ENCODE results near the gene TMEM108. TPM values are rescaled to one million over a fixed set of nuclear protein-coding genes. Genes with fewer than 3 reads are reported as not detected.

The TMEM108 gene
- total RNA-seq, 4 donors from 2014 or later, result 0.70 to 4.0 (median 1.4) TPM

GRCh38 chr3:133366921-133367320 is 328.7 kb downstream of the TMEM108 start:
- Histone ChIP-seq H3K9me3 (no peaks in the 10 kb centered on the region), H3K4me3 (no peak overlapping the region), H3K4me1 (no peaks in the 10 kb centered on the region), H3K27ac (no peak overlapping the region), H3K36me3 (no peaks in the 10 kb centered on the region), H3K27me3 (no peaks in the 10 kb centered on the region)
- DNase-seq (ENCODE audit: low spot score in 2 of 2), result no peak
- WGBS, result 94% methylated on average over 2 of the region's 2 CpGs
- no peak for TF ChIP-seq EP300 (IDR thresholded peaks at IDR 0.05)
- no peak for TF ChIP-seq CTCF (IDR thresholded peaks at IDR 0.05)
- TF ChIP-seq POLR2A (IDR thresholded peaks at IDR 0.05), result no peak
- TF ChIP-seq POLR2AphosphoS5 (IDR thresholded peaks at IDR 0.05), result no peak

DNA sequence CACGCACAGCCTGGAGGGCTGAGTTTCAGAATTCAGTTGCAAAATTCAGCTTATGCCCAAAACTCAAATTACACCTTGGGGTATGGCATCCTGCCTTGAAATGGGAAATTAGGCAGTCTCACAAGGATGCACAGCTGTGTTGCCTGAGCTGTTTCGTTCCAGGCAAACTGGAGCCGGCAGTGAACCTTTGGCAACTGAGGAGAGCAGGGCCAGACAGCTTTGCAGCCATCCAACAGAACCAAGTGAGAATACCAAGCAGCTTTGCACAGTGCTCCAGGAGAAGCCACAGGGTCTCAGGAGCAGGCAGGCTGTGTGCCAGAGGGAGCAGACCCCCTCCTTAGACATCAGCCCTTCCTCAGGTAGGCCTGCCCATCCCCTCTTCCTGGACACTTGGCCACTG is 329.2 kb downstream of the TMEM108 start:
- Histone ChIP-seq H3K27ac (no peak overlapping the region), H3K4me1 (no peaks in the 10 kb centered on the region), H3K27me3 (no peaks in the 10 kb centered on the region), H3K4me3 (no peak overlapping the region), H3K9me3 (no peaks in the 10 kb centered on the region), H3K36me3 (no peaks in the 10 kb centered on the region)
- WGBS, result 93% methylated on average over 1 of the region's 3 CpGs
- no peak for DNase-seq (ENCODE audit: low spot score in 2 of 2)
- TF ChIP-seq EP300 (IDR thresholded peaks at IDR 0.05) (no peak), CTCF (IDR thresholded peaks at IDR 0.05) (no peak), POLR2AphosphoS5 (IDR thresholded peaks at IDR 0.05) (no peak), POLR2A (IDR thresholded peaks at IDR 0.05) (no peak)

GRCh38 chr3:133367956-133368355 is 329.8 kb downstream of the TMEM108 start:
- Histone ChIP-seq H3K36me3 (no peaks in the 10 kb centered on the region), H3K27me3 (no peaks in the 10 kb centered on the region), H3K4me1 (no peaks in the 10 kb centered on the region), H3K4me3 (no peak overlapping the region), H3K9me3 (no peaks in the 10 kb centered on the region), H3K27ac (no peak overlapping the region)
- no CpG with 5 or more reads among the region's 1 CpG for whole genome bisulfite sequencing
- no peak for TF ChIP-seq POLR2A (IDR thresholded peaks at IDR 0.05)
- TF ChIP-seq EP300 (IDR thresholded peaks at IDR 0.05), result no peak
- TF ChIP-seq POLR2AphosphoS5 (IDR thresholded peaks at IDR 0.05), result no peak
- TF ChIP-seq CTCF (IDR thresholded peaks at IDR 0.05), result no peak
- DNase-seq (ENCODE audit: low spot score in 2 of 2), result no peak

DNA sequence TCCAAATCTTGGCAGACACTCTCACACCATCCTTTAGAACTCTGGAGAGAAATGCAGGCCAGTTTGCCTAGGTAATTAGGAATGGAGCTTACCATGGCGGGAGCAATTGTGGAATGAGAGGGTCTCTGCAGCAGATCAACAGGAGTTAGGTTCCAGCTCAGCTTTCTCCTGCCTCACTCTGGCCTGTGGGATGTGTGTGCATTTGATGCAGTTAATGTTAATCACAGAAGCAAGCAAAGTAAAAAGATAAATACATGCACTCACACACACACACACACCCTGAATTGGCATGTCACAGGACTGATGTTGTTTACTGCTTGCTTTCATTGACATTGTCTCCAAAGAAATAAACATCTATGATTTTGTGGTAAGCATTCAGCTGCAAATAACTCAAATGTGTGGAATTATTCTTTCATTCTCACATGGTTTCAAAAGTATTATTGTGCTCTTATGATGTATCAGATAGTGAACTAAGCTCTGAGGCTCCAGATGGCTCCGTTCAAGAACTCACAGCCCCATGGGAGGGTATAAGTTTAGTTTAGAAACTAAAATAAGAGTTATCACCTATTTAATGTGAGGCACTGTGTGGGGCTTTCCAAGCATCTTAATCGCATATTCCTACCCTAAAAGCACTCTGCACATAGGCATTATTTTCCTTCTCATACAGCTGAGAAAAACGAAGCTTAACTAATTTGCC is 330.3 kb downstream of the TMEM108 start:
- Histone ChIP-seq H3K4me1 (no peaks in the 10 kb centered on the region), H3K36me3 (no peaks in the 10 kb centered on the region), H3K27ac (no peak overlapping the region), H3K27me3 (no peaks in the 10 kb centered on the region), H3K4me3 (no peak overlapping the region), H3K9me3 (no peaks in the 10 kb centered on the region)
- DNase-seq (ENCODE audit: low spot score in 2 of 2), result no peak
- 62% methylated on average over 4 of the region's 4 CpGs for WGBS
- TF ChIP-seq POLR2A (IDR thresholded peaks at IDR 0.05), result no peak
- no peak for TF ChIP-seq POLR2AphosphoS5 (IDR thresholded peaks at IDR 0.05)
- no peak for TF ChIP-seq CTCF (IDR thresholded peaks at IDR 0.05)
- no peak for TF ChIP-seq EP300 (IDR thresholded peaks at IDR 0.05)

DNA sequence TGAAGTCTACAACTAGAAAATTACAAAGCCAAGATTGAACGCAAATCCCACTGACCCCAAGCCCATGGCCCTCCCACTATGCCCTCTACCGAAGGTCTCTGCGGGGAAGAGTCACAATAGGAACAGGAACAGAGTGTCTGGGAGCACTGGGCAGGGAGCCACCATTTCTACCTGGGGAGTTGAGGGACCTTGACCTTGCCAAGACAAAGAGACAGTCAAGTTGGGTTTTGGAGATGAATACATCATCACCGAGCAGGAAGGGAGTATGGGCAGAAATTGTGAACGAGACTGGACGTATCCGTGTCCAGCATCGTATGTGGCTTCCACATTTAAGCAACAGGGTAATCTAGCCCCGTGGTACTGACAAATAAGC is 330.9 kb downstream of the TMEM108 start:
- Histone ChIP-seq H3K27me3 (no peaks in the 10 kb centered on the region), H3K4me3 (no peak overlapping the region), H3K4me1 (no peaks in the 10 kb centered on the region), H3K27ac (no peak overlapping the region), H3K36me3 (no peaks in the 10 kb centered on the region), H3K9me3 (no peaks in the 10 kb centered on the region)
- DNase-seq (ENCODE audit: low spot score in 2 of 2), result no peak
- TF ChIP-seq EP300 (IDR thresholded peaks at IDR 0.05) (no peak), POLR2AphosphoS5 (IDR thresholded peaks at IDR 0.05) (no peak), CTCF (IDR thresholded peaks at IDR 0.05) (no peak)
- WGBS, result 83% methylated on average over 9 of the region's 9 CpGs

Measured in suprapubic skin (tissue), 4 donors.